Measurements from ENCODE around the gene GBE1. TPM values are rescaled to one million over a fixed set of nuclear protein-coding genes. Genes with fewer than 3 reads are reported as not detected.

Gene GBE1
- total and polyA plus RNA-seq, 7 donors, result 10.2 to 24.6 (median 12.1) TPM

GRCh38 chr3:81472600-81473362, 288.7 kb downstream of the GBE1 start:
- H3K4me1 ChIP-seq, result no peaks in the 10 kb centered on the region
- H3K27me3 ChIP-seq, result no peaks in the 10 kb centered on the region
- DNase-seq, result no peak
- H3K36me3 ChIP-seq, result no peaks in the 10 kb centered on the region
- H3K27ac ChIP-seq, result no peak overlapping the region
- no peak overlapping the region for H3K4me3 ChIP-seq
- TF ChIP-seq POLR2AphosphoS5 (IDR thresholded peaks at IDR 0.05) (no peak), POLR2A (IDR thresholded peaks at IDR 0.05) (no peak), EP300 (IDR thresholded peaks at IDR 0.05) (no peak)
- TF ChIP-seq, protein P1, sequence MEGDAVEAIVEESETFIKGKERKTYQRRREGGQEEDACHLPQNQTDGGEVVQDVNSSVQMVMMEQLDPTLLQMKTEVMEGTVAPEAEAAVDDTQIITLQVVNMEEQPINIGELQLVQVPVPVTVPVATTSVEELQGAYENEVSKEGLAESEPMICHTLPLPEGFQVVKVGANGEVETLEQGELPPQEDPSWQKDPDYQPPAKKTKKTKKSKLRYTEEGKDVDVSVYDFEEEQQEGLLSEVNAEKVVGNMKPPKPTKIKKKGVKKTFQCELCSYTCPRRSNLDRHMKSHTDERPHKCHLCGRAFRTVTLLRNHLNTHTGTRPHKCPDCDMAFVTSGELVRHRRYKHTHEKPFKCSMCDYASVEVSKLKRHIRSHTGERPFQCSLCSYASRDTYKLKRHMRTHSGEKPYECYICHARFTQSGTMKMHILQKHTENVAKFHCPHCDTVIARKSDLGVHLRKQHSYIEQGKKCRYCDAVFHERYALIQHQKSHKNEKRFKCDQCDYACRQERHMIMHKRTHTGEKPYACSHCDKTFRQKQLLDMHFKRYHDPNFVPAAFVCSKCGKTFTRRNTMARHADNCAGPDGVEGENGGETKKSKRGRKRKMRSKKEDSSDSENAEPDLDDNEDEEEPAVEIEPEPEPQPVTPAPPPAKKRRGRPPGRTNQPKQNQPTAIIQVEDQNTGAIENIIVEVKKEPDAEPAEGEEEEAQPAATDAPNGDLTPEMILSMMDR (IDR thresholded peaks at IDR 0.05), result no peak
- WGBS, 2 donors, result 69 to 82% methylated on average over 6 of the region's 6 CpGs
- intact Hi-C loops (cut with DNase I), result no loop called here
- H3K9me3 ChIP-seq, result no peaks in the 10 kb centered on the region

DNA sequence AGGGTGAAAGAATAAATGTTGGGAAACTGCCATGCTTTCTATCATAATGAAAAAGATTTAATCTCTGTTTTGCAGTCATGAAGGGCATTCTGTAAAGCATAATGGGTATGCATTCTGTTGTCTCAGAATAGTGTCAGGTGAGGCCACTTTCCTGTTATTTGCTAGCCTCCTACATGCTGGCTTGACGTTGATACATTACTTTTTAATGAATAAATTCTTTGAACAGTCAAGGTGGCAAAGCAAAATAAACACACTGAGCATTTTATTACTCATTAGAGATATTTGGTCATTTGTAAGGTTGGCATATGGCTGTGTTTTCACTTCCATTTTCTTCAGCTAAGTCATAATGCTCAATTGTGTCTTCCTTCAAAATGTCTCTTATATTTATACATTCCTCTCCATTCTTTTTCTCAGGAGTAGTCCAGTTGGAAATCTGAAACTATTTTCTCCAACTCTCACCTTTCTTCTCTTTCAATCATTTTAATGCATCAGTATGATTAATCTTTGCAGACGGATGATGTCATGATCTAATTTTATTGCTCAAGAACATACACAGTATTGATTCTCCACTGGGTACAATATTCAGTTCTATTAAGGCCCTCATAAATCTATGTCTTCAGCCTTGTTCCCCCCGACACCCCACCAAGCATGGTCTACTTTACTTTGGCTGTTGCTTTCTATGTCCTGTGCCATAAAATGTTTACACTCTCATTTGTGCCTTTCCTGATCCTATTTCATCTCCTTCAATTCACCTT, 290.7 kb downstream of the GBE1 start:
- Histone ChIP-seq H3K4me3 (no peak overlapping the region), H3K27me3 (no peaks in the 10 kb centered on the region), H3K36me3 (no peaks in the 10 kb centered on the region), H3K9me3 (no peaks in the 10 kb centered on the region), H3K4me1 (no peaks in the 10 kb centered on the region), H3K27ac (no peak overlapping the region)
- 84 to 90% methylated on average over 3 of the region's 3 CpGs for WGBS, 2 donors
- TF ChIP-seq, protein P1 (IDR thresholded peaks at IDR 0.05), result no peak
- TF ChIP-seq POLR2AphosphoS5 (IDR thresholded peaks at IDR 0.05) (no peak), EP300 (IDR thresholded peaks at IDR 0.05) (no peak), POLR2A (IDR thresholded peaks at IDR 0.05) (no peak)
- DNase-seq, result no peak
- intact Hi-C loops (cut with DNase I), result no loop called here

- WGBS, 2 donors, result 23 to 63% methylated on average over 3 of the region's 3 CpGs
- no peak for TF ChIP-seq POLR2AphosphoS5 (IDR thresholded peaks at IDR 0.05)
- TF ChIP-seq, protein P1 (IDR thresholded peaks at IDR 0.05), result no peak
- TF ChIP-seq POLR2A (IDR thresholded peaks at IDR 0.05), result no peak
- TF ChIP-seq EP300 (IDR thresholded peaks at IDR 0.05), result no peak
- intact Hi-C loops (cut with DNase I), result no loop called here
- H3K36me3 ChIP-seq, result no peaks in the 10 kb centered on the region
- H3K9me3 ChIP-seq, result no peaks in the 10 kb centered on the region
- no peak overlapping the region for H3K4me3 ChIP-seq
- H3K4me1 ChIP-seq, result no peaks in the 10 kb centered on the region
- no peak overlapping the region for H3K27ac ChIP-seq
- DNase-seq, result no peak
- no peaks in the 10 kb centered on the region for H3K27me3 ChIP-seq
These were observed 293.1 kb downstream of the GBE1 start for GRCh38 chr3:81468391-81468790.

GRCh38 chr3:81466201-81466560, 295.3 kb downstream of the GBE1 start:
- no peak for DNase-seq
- intact Hi-C loops (cut with DNase I), result no loop called here
- no peaks in the 10 kb centered on the region for H3K4me1 ChIP-seq
- TF ChIP-seq, protein P1 (IDR thresholded peaks at IDR 0.05), result no peak
- TF ChIP-seq POLR2AphosphoS5 (IDR thresholded peaks at IDR 0.05) (no peak), EP300 (IDR thresholded peaks at IDR 0.05) (no peak), POLR2A (IDR thresholded peaks at IDR 0.05) (no peak)
- H3K36me3 ChIP-seq, result no peaks in the 10 kb centered on the region
- no peak overlapping the region for H3K4me3 ChIP-seq
- no peaks in the 10 kb centered on the region for H3K9me3 ChIP-seq
- 91 to 94% methylated on average over 1 of the region's 1 CpG for WGBS, 2 donors
- H3K27me3 ChIP-seq, result no peaks in the 10 kb centered on the region
- H3K27ac ChIP-seq, result no peak overlapping the region

Measured in sigmoid colon (tissue), 7 donors.